ENCODE data around the gene GAPVD1.
"Not testable (repeated sequence)": the region's sequence is repeated elsewhere in the genome, so short reads cannot be mapped to it uniquely, and the experiment has no call there.

Gene GAPVD1, protein sequence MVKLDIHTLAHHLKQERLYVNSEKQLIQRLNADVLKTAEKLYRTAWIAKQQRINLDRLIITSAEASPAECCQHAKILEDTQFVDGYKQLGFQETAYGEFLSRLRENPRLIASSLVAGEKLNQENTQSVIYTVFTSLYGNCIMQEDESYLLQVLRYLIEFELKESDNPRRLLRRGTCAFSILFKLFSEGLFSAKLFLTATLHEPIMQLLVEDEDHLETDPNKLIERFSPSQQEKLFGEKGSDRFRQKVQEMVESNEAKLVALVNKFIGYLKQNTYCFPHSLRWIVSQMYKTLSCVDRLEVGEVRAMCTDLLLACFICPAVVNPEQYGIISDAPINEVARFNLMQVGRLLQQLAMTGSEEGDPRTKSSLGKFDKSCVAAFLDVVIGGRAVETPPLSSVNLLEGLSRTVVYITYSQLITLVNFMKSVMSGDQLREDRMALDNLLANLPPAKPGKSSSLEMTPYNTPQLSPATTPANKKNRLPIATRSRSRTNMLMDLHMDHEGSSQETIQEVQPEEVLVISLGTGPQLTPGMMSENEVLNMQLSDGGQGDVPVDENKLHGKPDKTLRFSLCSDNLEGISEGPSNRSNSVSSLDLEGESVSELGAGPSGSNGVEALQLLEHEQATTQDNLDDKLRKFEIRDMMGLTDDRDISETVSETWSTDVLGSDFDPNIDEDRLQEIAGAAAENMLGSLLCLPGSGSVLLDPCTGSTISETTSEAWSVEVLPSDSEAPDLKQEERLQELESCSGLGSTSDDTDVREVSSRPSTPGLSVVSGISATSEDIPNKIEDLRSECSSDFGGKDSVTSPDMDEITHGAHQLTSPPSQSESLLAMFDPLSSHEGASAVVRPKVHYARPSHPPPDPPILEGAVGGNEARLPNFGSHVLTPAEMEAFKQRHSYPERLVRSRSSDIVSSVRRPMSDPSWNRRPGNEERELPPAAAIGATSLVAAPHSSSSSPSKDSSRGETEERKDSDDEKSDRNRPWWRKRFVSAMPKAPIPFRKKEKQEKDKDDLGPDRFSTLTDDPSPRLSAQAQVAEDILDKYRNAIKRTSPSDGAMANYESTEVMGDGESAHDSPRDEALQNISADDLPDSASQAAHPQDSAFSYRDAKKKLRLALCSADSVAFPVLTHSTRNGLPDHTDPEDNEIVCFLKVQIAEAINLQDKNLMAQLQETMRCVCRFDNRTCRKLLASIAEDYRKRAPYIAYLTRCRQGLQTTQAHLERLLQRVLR (N-terminal part only)

DNA sequence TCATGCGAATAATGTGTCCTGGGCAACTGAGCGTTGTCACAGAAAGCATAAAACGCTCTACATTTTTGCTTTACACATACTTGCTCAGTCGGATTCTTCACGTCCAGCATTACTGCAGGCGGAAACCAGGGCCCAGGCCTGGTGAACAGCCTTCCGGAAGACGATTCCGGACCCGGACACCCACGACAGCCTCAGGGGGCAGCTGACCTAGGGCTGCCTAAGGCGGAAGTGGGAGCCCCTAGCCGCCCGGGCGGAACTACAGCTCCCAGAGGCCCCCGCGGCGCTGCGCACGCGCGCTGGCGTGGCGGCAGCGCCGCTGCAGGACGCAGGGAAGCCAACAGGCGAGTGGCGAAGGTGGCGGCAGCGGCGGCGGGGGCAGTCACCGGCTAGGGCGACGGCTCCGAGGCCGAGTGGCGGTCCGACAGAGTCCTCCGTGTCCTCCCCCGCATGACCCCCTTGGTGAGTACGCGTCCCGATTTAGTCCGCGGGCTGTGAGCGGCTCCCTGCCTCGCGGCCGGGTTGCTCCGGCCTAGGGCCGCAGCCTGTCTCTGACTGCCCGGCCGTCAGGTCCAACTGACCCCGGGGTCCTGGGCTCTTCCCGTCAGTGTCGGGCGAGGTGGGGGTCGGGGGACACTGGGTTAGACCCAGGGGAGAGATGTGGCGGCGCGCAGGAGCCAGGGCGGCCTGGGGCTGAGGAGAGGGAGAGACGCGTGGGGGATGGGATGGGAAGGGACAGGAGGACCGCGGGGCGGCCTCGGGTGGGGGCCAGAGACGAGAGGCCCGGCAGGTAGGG is at the start of gene GAPVD1:
TSS of gene GAPVD1 (plus strand) at position 326 of the 793 bp plus-strand sequence. CDS start 37,096 bp downstream, outside the sequence.
- DNase-seq: peak; percentile 19 to 91 (median 82)

DNA sequence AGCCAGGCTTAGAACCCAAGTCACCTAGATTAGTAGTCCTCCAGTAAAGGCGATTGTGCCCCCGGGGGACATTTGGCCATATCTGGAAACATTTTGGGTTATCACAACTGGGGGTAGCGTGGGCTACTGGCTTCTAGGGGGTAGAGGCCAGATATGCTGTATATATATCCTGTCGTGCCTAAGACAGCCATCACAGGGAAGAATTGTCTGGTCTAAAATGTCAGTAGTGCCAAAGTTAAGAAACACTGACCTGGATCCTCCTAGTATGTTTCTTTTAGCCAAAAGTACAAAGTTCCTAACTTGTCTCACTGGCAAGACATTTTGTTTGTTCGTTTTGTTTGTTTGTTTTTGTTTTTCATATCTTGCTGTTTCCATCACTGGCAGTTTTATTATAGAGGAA is 47.4 kb upstream of the GAPVD1 start:
- DNase-seq: no peak

DNA sequence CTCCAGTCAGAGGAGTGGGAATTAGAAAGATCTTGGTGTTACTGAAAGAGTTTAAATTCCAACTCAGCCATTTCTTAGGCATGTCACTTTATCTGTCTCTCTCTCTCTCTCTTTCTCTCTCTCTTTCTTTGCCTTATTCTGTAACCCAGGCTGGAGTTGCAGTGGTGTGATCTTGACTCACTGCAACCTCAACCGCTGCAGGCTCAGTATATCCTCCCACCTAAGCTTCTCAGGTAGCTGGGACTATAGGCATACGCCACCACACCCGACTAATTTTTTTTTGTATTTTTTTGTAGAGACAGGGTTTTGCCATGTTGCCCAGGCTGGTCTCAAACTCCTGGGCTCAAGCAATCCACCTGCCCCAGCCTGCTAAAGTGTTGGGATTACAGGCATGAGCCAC is 43.0 kb upstream of the GAPVD1 start:
- DNase-seq: no peak

DNA sequence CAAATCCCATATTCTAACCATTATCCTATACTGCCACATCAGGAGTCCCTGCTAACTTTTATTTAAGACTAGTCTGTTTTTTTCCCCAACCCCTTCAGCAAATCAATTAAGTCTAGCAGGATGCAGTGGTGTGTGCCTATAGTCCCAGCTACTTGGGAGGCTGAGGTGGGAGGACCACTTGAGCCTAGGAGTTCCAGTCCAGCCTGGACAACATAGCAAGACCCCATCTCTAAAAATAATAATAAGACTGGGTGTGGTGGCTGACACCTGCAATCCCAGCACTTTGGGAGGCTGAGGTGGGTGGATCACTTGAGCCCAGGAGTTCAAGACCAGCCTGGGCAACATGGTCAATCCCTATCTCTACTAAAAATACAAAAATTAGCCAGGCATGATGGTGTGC is 36.8 kb upstream of the GAPVD1 start:
- not testable (repeated sequence) for DNase-seq

DNA sequence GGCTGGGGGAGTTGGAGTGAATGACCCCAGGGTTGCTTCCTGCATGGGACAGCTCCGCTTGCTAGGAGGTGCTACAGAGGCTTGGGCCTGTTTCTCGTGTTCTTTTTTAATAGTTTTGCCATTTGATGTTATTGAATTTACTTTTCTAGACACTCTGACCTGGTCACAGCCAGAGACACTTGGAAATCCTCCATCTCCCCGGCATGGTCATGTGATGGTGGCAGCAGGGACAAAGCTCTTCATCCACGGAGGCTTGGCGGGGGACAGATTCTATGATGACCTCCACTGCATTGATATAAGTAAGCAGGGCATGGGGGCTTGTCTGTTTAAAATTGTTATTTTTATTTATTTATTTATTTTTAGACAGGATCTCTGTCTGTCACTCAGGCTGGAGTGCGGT is 33.9 kb upstream of the GAPVD1 start:
- DNase-seq: peak in 8 of 56 donors; percentile 1 to 21 (median 5)

DNA sequence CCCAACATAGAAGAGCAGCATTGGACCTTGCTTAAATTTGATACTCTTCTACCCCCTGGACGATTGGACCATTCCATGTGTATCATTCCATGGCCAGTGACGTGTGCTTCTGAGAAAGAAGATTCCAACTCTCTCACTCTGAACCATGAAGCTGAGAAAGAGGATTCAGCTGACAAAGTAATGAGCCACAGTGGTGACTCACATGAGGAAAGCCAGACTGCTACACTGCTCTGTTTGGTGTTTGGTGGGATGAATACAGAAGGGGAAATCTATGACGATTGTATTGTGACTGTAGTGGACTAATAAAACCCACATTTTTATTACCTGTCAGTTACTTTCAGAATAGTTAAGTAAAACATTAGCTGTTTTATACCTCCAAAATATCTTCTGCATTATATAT is 27.9 kb upstream of the GAPVD1 start:
- DNase-seq: peak in 2 of 56 donors; percentile 9 to 13

DNA sequence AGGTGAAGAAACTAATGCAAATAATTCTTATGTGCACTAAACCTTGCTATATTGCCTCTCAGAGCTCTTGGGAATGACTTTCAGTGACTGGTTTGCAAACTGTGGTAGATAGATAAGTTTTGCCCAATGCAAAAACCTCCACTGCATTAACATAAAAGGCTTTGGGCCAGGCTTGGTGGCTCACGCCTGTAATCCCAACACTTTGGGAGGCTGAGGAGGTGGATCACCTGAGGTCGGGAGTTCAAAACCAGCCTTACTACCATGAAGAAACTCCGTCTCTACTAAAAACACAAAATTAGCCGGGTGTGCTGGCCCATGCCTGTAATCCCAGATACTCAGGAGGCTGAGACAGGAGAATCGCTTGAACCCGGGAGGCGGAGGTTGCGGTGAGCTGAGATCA is 27.5 kb upstream of the GAPVD1 start:
- DNase-seq: not testable (repeated sequence)

DNA sequence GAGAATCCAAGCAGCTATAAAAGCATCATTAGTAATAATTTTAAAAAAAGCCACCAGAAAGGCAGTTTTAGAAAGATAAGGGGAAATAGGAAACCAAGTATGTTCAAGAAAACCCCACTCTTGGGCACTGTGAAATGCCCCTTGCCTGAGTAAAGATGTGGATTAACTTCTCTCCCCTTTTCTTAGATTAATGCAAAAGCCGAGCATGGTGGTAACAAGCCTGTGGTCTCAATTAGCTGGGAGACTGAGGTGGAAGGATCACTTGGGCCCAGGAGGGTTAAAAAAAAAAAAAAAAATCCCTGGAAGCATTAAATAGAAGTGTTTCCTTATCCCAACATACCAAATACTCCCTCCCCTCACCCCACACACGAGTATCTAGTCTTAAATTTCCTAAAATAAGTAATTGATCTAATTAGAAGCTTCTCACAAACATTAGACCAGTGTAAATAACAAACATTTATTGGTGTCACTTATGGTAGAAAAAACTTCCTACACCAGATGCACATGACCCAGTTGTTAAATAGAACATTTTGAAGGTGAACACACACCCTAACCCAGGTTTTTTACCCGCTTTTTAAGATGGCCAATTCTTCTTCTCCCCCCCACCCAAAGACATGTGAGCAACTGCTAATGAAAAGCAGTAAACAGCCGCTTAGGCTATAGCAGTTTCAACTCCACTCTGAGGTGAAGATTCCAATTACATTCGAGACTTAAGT is 25.7 kb upstream of the GAPVD1 start:
- no peak for DNase-seq

DNA sequence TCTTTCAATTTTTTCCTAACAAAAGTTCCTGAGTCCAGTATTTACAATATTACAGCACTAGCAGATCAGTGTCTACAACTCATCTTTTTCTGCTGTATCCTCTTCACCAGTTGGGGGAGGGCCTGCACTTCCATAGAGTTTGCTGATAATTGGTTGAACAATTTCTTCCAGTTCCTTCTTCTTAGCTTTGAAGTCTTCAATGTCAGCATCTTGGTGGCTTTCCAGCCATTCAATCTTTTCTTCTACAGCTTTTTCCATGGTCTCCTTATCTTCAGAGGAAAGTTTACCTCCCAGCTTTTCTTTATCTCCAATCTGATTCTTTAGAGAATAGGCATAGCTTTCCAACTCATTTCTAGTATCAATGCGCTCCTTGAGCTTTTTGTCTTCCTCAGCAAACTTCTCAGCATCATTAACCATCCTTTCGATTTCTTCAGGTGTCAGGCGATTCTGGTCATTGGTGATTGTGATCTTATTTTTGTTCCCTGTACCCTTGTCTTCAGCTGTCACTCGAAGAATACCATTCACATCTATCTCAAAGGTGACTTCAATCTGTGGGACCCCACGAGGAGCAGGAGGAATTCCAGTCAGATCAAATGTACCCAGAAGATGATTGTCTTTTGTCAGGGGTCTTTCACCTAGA is 25.0 kb upstream of the GAPVD1 start:
- DNase-seq: not testable (repeated sequence)

DNA sequence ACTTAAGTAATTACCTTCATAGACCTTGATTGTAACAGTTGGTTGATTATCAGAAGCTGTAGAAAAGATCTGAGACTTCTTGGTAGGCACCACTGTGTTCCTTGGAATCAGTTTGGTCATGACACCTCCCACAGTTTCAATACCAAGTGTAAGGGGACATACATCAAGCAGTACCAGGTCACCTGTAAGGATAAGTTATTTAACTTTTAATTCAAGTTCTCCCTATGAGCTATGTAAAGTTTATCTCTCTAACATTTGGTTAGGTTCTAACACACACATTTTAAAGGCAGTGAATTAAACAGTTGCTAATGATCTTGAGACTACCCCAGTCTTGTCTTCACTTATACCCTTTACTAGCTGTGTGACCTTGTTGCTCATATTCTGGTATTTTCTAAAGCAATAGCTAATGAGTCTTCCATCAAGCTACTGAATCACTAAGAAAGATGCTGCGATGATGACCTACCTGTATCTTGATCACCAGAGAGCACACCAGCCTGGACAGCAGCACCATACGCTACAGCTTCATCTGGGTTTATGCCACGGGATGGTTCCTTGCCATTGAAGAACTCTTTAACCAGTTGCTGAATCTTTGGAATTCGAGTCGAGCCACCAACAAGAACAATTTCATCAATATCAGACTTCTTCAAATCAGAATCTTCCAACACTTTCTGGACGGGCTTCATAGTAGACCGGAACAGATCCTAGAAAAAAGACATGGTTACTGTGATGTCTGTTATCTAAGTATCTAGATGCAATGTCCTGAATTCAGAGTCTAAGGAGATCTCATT is 23.3 kb upstream of the GAPVD1 start:
- DNase-seq: no peak

DNA sequence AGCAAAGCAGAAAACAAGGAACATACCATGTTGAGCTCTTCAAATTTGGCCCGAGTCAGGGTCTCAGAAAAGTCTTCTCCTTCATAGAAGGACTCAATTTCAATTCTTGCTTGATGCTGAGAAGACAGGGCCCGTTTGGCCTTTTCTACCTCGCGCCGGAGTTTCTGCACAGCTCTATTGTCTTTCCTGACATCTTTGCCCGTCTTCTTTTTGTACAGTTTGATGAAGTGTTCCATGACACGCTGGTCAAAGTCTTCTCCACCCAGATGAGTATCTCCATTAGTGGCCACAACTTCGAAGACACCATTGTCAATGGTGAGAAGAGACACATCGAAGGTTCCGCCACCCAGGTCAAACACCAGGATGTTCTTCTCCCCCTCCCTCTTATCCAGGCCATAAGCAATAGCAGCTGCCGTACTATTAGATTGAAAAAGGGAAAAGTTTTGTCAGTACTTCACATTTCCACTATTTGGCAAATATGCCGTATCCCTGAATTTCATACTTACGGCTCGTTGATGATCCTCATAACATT is 22.6 kb upstream of the GAPVD1 start:
- DNase-seq: no peak

DNA sequence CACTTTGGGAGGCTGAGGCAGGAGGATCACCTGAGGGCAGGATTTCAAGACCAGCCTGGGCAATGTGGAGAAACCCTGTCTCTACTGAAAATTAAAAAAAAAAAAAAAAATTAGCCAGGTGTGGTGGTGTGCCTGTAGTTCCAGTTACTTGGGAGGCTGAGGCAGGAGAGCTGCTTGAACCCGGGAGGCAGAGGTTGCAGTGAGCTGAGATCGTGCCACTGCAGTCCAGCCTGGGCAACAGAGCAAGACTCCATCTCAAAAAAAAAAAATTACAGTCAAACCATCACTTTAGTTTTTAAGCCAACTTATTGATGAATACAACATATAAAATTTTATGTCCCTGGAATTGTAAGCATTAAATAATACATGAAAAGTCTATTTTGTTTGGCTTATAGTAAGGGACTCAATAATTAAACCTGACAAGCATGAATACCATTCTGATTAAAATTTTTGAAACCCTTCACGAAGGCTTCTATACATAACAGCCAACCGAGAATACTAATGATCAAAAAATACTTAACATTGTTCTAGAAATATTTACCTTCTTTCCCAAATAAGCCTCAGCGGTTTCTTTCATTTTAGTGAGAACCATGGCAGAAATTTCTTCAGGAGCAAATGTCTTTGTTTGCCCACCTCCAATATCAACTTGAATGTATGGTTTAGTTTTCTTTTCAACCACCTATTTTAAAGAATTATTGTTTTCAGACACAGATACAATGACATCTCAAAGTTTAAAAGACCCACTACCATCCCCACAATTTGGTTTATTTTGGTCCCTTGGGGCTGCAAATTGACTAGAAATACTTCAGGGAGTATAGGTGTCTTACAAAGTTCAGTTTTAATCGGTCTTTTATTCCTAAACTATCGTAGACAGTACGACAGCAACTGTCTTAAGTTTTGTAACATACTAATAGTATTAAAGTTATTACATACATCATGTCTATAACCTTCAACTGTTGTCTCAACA is 21.7 kb upstream of the GAPVD1 start:
- no peak for DNase-seq

DNA sequence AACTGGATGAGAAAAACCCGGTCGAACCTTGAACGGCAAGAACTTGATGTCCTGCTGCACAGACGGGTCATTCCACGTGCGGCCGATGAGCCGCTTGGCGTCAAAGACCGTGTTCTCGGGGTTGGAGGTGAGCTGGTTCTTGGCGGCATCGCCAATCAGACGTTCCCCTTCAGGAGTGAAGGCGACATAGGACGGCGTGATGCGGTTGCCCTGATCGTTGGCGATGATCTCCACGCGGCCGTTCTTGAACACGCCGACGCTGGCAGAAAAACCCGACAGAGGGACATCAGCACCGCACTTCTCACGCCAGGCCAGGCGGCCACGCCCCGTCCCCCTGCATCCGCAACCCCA is 21.0 kb upstream of the GAPVD1 start:
- peak in 10 of 56 donors; percentile 25 to 60 (median 42) for DNase-seq

DNA sequence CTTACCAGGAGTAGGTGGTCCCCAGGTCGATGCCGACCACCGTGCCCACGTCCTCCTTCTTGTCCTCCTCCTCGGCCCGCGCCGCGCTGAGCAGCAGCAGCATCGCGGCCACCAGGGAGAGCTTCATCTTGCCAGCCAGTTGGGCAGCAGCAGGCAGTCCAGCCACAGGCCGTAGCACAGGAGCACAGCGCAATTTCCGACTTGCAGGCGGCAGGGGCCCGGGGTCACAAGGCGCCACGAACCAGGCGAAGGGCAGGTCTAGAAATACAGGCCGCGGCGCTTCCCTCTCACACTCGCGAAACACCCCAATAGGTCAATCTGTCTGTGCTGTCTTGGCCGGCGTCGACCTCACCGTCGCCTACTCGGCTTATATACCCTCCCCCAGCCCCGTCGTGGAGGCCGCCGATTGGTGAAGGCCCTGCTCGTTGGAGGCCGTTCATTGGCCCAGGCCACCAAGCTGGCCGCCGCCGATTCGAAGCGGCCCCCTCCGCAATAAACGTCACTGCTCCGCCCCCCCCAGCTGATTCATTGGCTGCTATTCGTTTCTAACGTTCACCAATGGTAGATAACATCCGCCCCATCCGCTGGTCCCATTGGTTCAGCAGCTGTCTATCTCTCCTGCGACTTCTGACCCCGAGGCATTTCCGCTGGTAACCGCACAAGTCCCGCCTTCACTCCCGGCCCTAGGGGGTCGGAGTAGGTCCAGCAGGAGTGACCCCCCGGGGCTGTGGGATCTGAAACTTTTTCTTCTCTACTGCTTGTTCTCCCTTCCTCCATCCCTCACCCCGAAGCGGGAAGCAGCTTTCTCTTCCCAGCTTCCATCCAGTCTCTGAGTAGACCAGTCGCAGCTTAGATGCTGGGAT is 20.4 kb upstream of the GAPVD1 start, which contains the start of gene HSPA5:
TSS of gene HSPA5 (minus strand) at position 344 of the 863 bp plus-strand sequence. CDS start at position 127, 217 bp downstream.
- DNase-seq: peak; percentile 88 to 100 (median 99)

DNA sequence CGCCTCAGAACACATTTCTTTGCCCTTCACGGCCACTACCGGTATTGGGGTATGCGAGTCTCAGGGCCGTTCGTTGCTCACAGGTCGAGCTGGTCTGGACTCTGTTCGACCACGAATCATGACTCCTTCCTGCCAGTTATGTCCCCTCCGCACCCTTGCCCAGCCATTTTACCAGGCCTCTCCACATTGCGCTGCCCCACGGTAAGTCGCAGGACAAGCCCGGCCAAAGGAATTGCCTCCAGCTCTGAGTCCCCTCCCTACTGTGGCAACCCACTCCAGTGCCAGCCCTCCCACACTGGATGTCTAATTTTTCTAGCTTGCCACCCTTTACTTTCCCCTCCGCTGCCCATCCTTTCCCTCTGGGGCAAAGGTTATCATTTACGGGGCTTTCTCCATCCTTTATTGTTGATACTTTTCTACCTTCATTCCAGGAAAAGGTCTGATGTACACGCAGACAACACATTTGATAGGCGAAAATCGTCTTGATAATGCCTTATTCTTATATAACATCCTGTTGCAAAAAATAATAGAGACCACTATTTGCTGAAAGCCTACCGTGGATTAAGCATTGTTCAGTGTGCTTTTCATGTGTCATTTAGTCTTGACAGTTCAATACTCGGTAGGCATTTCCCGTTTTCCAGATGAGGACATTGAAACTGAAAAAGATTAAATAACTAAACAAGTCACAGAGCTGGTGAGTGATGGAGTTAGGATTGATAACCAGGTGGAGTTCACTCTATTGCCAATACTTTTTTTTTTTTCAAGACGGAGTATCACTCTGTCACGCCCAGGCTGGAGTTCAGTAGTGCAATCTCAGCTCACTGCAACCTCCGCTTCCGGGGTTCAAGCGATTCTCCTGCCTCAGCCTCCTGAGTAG is 19.5 kb upstream of the GAPVD1 start:
- peak in 14 of 56 donors; percentile 31 to 69 (median 53) for DNase-seq
